ENCODE measurements around the gene KLHDC8B. TPM values are rescaled to one million over a fixed set of nuclear protein-coding genes. Genes with fewer than 3 reads are reported as not detected.
"Not testable (repeated sequence)": the region's sequence is repeated elsewhere in the genome, so short reads cannot be mapped to it uniquely, and the experiment has no call there.

Gene KLHDC8B
- total RNA-seq, 1 donor = 19.4 TPM

GRCh38 chr3:49217688-49218470 is 46.5 kb downstream of the KLHDC8B start:
- no peak for TF ChIP-seq CTCF (IDR thresholded peaks at IDR 0.05; ENCODE audit: insufficient read depth, low read depth, low read length)
- DNase-seq (ENCODE audit: low read depth) = peak; percentile 17
- no peak overlapping the region for H3K4me3 ChIP-seq (ENCODE audit: low read depth, low read length)

- not testable (repeated sequence) for H3K4me3 ChIP-seq (ENCODE audit: low read depth, low read length)
- DNase-seq (ENCODE audit: low read depth) = peak; percentile 74
Measured at GRCh38 chr3:49218471-49218989, 47.1 kb downstream of the KLHDC8B start.

DNA sequence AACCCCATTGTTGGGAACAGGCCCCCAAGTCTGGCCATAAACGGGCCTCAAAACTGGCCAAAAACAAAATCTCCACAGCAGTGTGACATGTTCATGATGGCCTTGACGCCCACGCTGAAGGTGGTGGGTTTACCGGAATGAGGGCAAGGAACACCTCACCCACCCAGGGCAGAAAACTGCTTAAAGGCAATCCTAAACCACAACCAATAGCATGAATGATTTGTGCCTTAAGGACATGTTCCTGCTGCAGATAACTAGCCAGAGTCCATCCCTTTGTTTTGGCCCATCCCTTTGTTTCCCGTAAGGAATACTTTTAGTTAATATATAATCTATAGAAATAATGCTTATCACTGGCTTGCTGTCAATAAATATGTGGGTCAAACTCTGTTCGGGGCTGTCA is 47.7 kb downstream of the KLHDC8B start:
- DNase-seq (ENCODE audit: low read depth) = no peak
- no peak overlapping the region for H3K4me3 ChIP-seq (ENCODE audit: low read depth, low read length)
- no peak for TF ChIP-seq CTCF (IDR thresholded peaks at IDR 0.05; ENCODE audit: insufficient read depth, low read depth, low read length)

GRCh38 chr3:49220985-49221563 is 49.7 kb downstream of the KLHDC8B start:
- H3K4me3 ChIP-seq (ENCODE audit: low read depth, low read length); DNase-seq (ENCODE audit: low read depth): not testable (repeated sequence)

DNA sequence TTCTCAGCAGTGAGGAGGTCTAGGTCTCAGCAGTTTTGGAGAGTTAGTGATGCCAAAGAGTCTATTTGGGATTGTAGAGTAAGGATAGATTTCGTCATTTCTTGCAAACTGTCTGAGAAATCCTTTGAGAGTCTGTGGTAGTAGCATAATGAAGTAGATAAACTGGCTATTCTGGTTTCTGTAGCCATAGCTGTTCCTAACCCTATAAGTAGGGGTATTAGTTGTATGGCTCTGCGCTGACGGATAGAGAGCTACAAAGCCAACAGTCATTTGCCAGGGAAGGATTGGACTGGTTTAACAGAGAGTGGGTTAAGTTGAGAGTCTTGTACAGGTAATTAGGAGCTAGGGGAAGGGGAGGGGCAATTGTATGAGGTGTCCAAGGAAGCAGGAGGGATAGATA is 50.6 kb downstream of the KLHDC8B start:
- DNase-seq (ENCODE audit: low read depth) = no peak
- TF ChIP-seq CTCF (IDR thresholded peaks at IDR 0.05; ENCODE audit: insufficient read depth, low read depth, low read length) = no peak
- H3K4me3 ChIP-seq (ENCODE audit: low read depth, low read length) = no peak overlapping the region

Other genes with a start within 250 kb of the KLHDC8B start
- gene P4HTM, start 181.4 kb upstream of the KLHDC8B start, total RNA-seq = 23.8 and 26.8 TPM in 2 replicates
- gene WDR6, start 164.2 kb upstream of the KLHDC8B start, total RNA-seq = 75.6 and 77.3 TPM in 2 replicates
- gene DALRD3, start 153.0 kb upstream of the KLHDC8B start, total RNA-seq = 40.6 and 43.2 TPM in 2 replicates
- 39.3 and 48.3 TPM in 2 replicates for gene NDUFAF3, start 149.5 kb upstream of the KLHDC8B start, total RNA-seq
- 225 and 260 TPM in 2 replicates for gene IMPDH2, start 142.2 kb upstream of the KLHDC8B start, total RNA-seq
- 181 and 188 TPM in 2 replicates for gene QRICH1, start 77.5 kb upstream of the KLHDC8B start, total RNA-seq
- gene QARS1, start 66.8 kb upstream of the KLHDC8B start, total RNA-seq = 215 and 302 TPM in 2 replicates
- 30.3 and 36.3 TPM in 2 replicates for gene USP19, start 50.8 kb upstream of the KLHDC8B start, total RNA-seq
- gene LAMB2, start 38.5 kb upstream of the KLHDC8B start, total RNA-seq = 369 and 378 TPM in 2 replicates
- 22.9 and 24.2 TPM in 2 replicates for gene CCDC71, start 5.3 kb upstream of the KLHDC8B start, total RNA-seq
- 1.3 and 2.3 TPM in 2 replicates for gene C3orf62, start 105.6 kb downstream of the KLHDC8B start, total RNA-seq
- 21.6 and 23.3 TPM in 2 replicates for gene USP4, start 168.5 kb downstream of the KLHDC8B start, total RNA-seq
- gene GPX1, start 186.8 kb downstream of the KLHDC8B start, total RNA-seq = 198 and 272 TPM in 2 replicates
- gene RHOA, start 240.4 kb downstream of the KLHDC8B start, total RNA-seq = 626 and 717 TPM in 2 replicates
- 22.2 and 27.2 TPM in 2 replicates for gene TCTA, start 240.8 kb downstream of the KLHDC8B start, total RNA-seq

All from fibroblast of villous mesenchyme (primary cell).